ENCODE data around the gene HMCES.

HMCES gene

GRCh38 chr3:129349791-129350190 is 71.1 kb downstream of the HMCES start:
- TF ChIP-seq PAX5 (IDR thresholded peaks at IDR 0.05; ENCODE audit: insufficient read depth, low read length, severe bottlenecking) (no peak), POLR2AphosphoS5 (IDR thresholded peaks at IDR 0.05; ENCODE audit: low read depth, low read length) (no peak), TAF1 (IDR thresholded peaks at IDR 0.05; ENCODE audit: low read depth, low read length) (no peak), SPI1 (IDR thresholded peaks at IDR 0.05; ENCODE audit: low read depth, low read length) (no peak)
- no peak for FAIRE-seq
- no peak for DNase-seq (ENCODE audit: insufficient read length, low spot score)

DNA sequence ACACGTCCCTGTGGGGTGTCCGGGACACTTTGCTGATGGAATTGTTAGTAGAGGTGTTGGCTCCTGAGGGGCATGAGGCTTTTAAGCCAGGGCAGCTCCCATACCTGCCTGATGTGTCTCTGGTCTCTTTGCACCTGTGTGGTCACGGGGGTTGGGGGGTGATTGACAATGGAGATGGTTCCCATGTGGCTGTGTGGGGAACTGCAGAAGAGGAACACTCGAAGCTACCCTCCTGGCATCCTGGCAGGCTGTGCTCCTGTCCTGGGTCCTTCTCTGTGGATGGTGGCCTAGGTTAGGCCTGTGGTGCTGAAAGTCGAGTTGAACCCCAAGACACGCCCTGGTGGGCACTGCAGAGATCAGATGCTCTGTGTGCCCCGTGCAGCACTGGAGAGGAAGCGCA is 73.4 kb downstream of the HMCES start:
- DNase-seq (ENCODE audit: insufficient read length, low spot score) (no peak), FAIRE-seq (no peak)

DNA sequence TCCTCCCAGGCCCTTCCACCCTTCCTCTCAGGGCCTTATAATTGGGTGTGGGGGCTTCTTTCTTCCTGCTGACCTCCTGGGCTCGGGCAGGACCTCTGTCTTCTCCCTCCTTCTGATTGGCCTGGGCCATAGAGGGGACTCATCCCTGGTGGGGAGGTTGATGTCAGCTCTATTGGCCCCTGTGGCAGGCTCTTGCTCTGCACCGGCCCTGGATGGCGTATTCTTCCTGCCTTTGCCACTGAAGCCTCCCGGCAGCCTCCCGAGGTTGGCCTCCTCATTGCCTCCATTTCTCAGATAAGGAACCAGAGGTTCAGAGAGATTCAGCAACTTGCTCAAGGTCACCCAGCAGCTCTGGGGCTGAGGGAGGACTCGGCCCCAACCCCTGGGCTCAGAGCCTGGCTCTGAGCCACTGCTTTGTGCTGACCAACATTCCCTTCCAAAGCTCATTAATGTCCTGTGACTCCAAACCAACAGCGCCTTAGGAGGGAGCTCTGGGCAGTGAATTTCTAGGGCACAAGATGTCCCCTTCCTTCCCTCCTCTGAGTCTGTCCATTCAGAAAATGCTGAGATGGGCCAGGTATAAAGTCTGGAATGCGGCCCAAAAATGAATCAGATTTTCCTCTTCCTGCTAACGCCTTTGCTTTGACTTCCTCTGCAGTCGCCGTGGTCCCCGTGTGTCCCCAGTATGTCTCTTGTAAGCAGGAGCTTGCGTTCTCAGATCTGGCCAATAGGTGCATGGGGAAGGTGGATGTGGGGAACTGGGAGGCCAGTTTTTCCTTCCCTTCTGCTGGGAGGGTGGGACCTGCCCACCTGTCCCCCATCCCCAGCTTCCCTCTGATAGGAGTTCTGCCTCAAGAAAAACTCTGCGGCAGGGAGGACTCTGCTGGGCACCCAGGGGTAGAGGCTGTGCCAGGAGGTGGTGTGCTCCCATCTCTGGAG is 74.2 kb downstream of the HMCES start:
- TF ChIP-seq TAF1 (IDR thresholded peaks at IDR 0.05; ENCODE audit: low read depth, low read length) (no peak), POLR2A (IDR thresholded peaks at IDR 0.05; ENCODE audit: low read depth, low read length) (no peak), POLR2AphosphoS5 (IDR thresholded peaks at IDR 0.05; ENCODE audit: low read depth, low read length) (no peak), SPI1 (IDR thresholded peaks at IDR 0.05; ENCODE audit: low read depth, low read length) (no peak), PAX5 (IDR thresholded peaks at IDR 0.05; ENCODE audit: insufficient read depth, low read length, severe bottlenecking) (no peak), POU2F2 (IDR thresholded peaks at IDR 0.05; ENCODE audit: low read depth, low read length) (no peak)
- FAIRE-seq: no peak
- DNase-seq (ENCODE audit: insufficient read length, low spot score): no peak

More for the DNA sequence above, 73.4 kb downstream of the HMCES start:
- TF ChIP-seq POU2F2 (IDR thresholded peaks at IDR 0.05; ENCODE audit: low read depth, low read length): no peak
- TF ChIP-seq POLR2A (IDR thresholded peaks at IDR 0.05; ENCODE audit: low read depth, low read length): no peak
- TF ChIP-seq SPI1 (IDR thresholded peaks at IDR 0.05; ENCODE audit: low read depth, low read length): no peak
- no peak for TF ChIP-seq POLR2AphosphoS5 (IDR thresholded peaks at IDR 0.05; ENCODE audit: low read depth, low read length)
- TF ChIP-seq PAX5 (IDR thresholded peaks at IDR 0.05; ENCODE audit: insufficient read depth, low read length, severe bottlenecking): no peak
- no peak for TF ChIP-seq TAF1 (IDR thresholded peaks at IDR 0.05; ENCODE audit: low read depth, low read length)

DNA sequence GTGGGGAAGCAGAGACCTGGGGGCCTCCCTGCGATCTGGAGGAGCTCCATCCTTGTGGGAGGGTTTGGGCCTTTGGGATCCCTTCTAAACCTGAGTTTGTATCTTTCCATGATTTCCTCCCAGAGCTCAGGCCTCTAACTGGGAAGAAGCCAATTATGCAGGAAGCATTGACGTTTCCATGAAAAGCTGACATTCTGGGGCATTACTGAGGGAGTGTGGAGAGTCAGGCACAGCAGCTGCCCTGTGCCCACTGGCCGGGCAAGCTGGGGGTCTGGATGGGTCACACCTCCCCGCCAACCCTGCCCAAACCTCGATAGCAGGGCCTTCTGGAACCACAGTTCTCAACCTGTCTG is 74.9 kb downstream of the HMCES start:
- FAIRE-seq (no peak), DNase-seq (ENCODE audit: insufficient read length, low spot score) (no peak)
- no peak for TF ChIP-seq POU2F2 (IDR thresholded peaks at IDR 0.05; ENCODE audit: low read depth, low read length)
- TF ChIP-seq SPI1 (IDR thresholded peaks at IDR 0.05; ENCODE audit: low read depth, low read length): no peak
- TF ChIP-seq PAX5 (IDR thresholded peaks at IDR 0.05; ENCODE audit: insufficient read depth, low read length, severe bottlenecking): no peak
- no peak for TF ChIP-seq TAF1 (IDR thresholded peaks at IDR 0.05; ENCODE audit: low read depth, low read length)
- no peak for TF ChIP-seq POLR2A (IDR thresholded peaks at IDR 0.05; ENCODE audit: low read depth, low read length)
- TF ChIP-seq POLR2AphosphoS5 (IDR thresholded peaks at IDR 0.05; ENCODE audit: low read depth, low read length): no peak
